ENCODE results near the gene SLF1. TPM values are rescaled to one million over a fixed set of nuclear protein-coding genes. Genes with fewer than 3 reads are reported as not detected.
A peak's percentile ranks its signal among the peaks of the same experiment; 100 is the strongest.

SLF1 gene
- total and polyA plus RNA-seq, 2 experiments from 2014 or later, result 36.3 to 43.8 TPM

- Mint-ChIP-seq H3K4me1 (no peaks in the 10 kb centered on the region), H3K27ac (0 out of 2 replicates have a peak overlapping the region, but pooled peaks have one; percentile 44), H3K9me3 (peaks cover 25% of the 10 kb centered on the region; the same call in 2 of the 3 replicates), H3K27me3 (ENCODE audit: insufficient read depth, low read depth, poor library complexity) (peaks cover 6% of the 10 kb centered on the region), H3K4me3 (no peak overlapping the region), H3K36me3 (ENCODE audit: low read depth) (peaks cover 56% of the 10 kb centered on the region)
- Histone ChIP-seq H3K27me3 (ENCODE audit: insufficient read depth) (no peaks in the 10 kb centered on the region), H3K4me1 (ENCODE audit: insufficient read depth) (no peaks in the 10 kb centered on the region), H3K79me2 (replicated peaks; ENCODE audit: insufficient read depth) (peaks cover 17% of the 10 kb centered on the region), H3K4me3 (no peak overlapping the region), H3K36me3 (ENCODE audit: insufficient read depth) (peaks cover 5% of the 10 kb centered on the region; the same call in 1 of the 2 replicates), H3K4me2 (no peak overlapping the region), H3K27ac (ENCODE audit: low read depth) (no peak overlapping the region), H4K20me1 (replicated peaks; ENCODE audit: insufficient read depth) (0 out of 2 replicates have a peak, but pooled peaks cover 5% of the 10 kb centered on the region), H3F3A (replicated peaks; ENCODE audit: low read depth) (no peaks in the 10 kb centered on the region), H2AFZ (no peak overlapping the region), H3K9me2 (ENCODE audit: insufficient read depth) (no peaks in the 10 kb centered on the region)
- DNase-seq (ENCODE audit: low spot score) (no peak), ATAC-seq (no peak)
- TF ChIP-seq, protein P1, sequence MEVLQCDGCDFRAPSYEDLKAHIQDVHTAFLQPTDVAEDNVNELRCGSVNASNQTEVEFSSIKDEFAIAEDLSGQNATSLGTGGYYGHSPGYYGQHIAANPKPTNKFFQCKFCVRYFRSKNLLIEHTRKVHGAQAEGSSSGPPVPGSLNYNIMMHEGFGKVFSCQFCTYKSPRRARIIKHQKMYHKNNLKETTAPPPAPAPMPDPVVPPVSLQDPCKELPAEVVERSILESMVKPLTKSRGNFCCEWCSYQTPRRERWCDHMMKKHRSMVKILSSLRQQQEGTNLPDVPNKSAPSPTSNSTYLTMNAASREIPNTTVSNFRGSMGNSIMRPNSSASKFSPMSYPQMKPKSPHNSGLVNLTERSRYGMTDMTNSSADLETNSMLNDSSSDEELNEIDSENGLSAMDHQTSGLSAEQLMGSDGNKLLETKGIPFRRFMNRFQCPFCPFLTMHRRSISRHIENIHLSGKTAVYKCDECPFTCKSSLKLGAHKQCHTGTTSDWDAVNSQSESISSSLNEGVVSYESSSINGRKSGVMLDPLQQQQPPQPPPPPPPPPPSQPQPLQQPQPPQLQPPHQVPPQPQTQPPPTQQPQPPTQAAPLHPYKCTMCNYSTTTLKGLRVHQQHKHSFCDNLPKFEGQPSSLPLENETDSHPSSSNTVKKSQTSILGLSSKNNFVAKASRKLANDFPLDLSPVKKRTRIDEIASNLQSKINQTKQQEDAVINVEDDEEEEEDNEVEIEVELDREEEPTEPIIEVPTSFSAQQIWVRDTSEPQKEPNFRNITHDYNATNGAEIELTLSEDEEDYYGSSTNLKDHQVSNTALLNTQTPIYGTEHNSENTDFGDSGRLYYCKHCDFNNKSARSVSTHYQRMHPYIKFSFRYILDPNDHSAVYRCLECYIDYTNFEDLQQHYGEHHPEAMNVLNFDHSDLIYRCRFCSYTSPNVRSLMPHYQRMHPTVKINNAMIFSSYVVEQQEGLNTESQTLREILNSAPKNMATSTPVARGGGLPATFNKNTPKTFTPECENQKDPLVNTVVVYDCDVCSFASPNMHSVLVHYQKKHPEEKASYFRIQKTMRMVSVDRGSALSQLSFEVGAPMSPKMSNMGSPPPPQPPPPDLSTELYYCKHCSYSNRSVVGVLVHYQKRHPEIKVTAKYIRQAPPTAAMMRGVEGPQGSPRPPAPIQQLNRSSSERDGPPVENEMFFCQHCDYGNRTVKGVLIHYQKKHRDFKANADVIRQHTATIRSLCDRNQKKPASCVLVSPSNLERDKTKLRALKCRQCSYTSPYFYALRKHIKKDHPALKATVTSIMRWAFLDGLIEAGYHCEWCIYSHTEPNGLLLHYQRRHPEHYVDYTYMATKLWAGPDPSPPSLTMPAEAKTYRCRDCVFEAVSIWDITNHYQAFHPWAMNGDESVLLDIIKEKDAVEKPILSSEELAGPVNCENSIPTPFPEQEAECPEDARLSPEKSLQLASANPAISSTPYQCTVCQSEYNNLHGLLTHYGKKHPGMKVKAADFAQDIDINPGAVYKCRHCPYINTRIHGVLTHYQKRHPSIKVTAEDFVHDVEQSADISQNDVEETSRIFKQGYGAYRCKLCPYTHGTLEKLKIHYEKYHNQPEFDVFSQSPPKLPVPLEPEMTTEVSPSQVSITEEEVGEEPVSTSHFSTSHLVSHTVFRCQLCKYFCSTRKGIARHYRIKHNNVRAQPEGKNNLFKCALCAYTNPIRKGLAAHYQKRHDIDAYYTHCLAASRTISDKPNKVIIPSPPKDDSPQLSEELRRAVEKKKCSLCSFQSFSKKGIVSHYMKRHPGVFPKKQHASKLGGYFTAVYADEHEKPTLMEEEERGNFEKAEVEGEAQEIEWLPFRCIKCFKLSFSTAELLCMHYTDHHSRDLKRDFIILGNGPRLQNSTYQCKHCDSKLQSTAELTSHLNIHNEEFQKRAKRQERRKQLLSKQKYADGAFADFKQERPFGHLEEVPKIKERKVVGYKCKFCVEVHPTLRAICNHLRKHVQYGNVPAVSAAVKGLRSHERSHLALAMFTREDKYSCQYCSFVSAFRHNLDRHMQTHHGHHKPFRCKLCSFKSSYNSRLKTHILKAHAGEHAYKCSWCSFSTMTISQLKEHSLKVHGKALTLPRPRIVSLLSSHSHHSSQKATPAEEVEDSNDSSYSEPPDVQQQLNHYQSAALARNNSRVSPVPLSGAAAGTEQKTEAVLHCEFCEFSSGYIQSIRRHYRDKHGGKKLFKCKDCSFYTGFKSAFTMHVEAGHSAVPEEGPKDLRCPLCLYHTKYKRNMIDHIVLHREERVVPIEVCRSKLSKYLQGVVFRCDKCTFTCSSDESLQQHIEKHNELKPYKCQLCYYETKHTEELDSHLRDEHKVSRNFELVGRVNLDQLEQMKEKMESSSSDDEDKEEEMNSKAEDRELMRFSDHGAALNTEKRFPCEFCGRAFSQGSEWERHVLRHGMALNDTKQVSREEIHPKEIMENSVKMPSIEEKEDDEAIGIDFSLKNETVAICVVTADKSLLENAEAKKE (CRISPR knock-in tag; IDR thresholded peaks at IDR 0.05), result no peak
- TF ChIP-seq POLR2AphosphoS5 (IDR thresholded peaks at IDR 0.05; ENCODE audit: low read depth) (no peak), JUNB (IDR thresholded peaks at IDR 0.05; ENCODE audit: unreplicated experiment) (no peak), ZNF114 (CRISPR knock-in tag; IDR thresholded peaks at IDR 0.05) (no peak), STAT1 (IDR thresholded peaks at IDR 0.05; ENCODE audit: unreplicated experiment) (no peak), CTCF (conservative IDR thresholded peaks at IDR 0.05; ENCODE audit: low read depth in 2 of 2) (no peak), EZH2phosphoT487 (IDR thresholded peaks at IDR 0.05; ENCODE audit: unreplicated experiment) (no peak), EZH2 (IDR thresholded peaks at IDR 0.05; ENCODE audit: low read depth, unreplicated experiment) (no peak), CREB1 (CRISPR knock-in tag; IDR thresholded peaks at IDR 0.05; ENCODE audit: low read depth) (no peak), NANOG (IDR thresholded peaks at IDR 0.05; ENCODE audit: borderline replicate concordance) (no peak), ZNF331 (CRISPR knock-in tag; IDR thresholded peaks at IDR 0.05; ENCODE audit: low read depth) (no peak)
- TF ChIP-seq, protein P2, sequence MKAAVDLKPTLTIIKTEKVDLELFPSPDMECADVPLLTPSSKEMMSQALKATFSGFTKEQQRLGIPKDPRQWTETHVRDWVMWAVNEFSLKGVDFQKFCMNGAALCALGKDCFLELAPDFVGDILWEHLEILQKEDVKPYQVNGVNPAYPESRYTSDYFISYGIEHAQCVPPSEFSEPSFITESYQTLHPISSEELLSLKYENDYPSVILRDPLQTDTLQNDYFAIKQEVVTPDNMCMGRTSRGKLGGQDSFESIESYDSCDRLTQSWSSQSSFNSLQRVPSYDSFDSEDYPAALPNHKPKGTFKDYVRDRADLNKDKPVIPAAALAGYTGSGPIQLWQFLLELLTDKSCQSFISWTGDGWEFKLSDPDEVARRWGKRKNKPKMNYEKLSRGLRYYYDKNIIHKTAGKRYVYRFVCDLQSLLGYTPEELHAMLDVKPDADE (IDR thresholded peaks at IDR 0.05), result no peak
- TF ChIP-seq, protein P3, sequence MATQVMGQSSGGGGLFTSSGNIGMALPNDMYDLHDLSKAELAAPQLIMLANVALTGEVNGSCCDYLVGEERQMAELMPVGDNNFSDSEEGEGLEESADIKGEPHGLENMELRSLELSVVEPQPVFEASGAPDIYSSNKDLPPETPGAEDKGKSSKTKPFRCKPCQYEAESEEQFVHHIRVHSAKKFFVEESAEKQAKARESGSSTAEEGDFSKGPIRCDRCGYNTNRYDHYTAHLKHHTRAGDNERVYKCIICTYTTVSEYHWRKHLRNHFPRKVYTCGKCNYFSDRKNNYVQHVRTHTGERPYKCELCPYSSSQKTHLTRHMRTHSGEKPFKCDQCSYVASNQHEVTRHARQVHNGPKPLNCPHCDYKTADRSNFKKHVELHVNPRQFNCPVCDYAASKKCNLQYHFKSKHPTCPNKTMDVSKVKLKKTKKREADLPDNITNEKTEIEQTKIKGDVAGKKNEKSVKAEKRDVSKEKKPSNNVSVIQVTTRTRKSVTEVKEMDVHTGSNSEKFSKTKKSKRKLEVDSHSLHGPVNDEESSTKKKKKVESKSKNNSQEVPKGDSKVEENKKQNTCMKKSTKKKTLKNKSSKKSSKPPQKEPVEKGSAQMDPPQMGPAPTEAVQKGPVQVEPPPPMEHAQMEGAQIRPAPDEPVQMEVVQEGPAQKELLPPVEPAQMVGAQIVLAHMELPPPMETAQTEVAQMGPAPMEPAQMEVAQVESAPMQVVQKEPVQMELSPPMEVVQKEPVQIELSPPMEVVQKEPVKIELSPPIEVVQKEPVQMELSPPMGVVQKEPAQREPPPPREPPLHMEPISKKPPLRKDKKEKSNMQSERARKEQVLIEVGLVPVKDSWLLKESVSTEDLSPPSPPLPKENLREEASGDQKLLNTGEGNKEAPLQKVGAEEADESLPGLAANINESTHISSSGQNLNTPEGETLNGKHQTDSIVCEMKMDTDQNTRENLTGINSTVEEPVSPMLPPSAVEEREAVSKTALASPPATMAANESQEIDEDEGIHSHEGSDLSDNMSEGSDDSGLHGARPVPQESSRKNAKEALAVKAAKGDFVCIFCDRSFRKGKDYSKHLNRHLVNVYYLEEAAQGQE (IDR thresholded peaks at IDR 0.05; ENCODE audit: unreplicated experiment), result no peak
Observed at GRCh38 chr5:94661086-94661485, 42.6 kb downstream of the SLF1 start.

Data from GM23338 (cell line).